HUES6 (cell line): Measurements from ENCODE around the gene SERPINI2.
A peak's percentile ranks its signal among the peaks of the same experiment; 100 is the strongest.

Source experiments
- H3K27ac ChIP-seq: 2 replicates; pipeline ENCODE4 v1.7.0; 2013; ENCODE audit warnings: low read depth, mild to moderate bottlenecking, low read length, inconsistent platforms
- H3K27me3 ChIP-seq: 2 replicates; pipeline ENCODE4 v1.6.1; 2013; ENCODE audit warnings: low read length; ENCODE audit not compliant: control insufficient read depth, insufficient read depth
- H3K36me3 ChIP-seq: 2 replicates; pipeline ENCODE4 v1.6.1; 2013; ENCODE audit warnings: low read length; ENCODE audit not compliant: control insufficient read depth, insufficient read depth
- H3K4me1 ChIP-seq: 2 replicates; pipeline ENCODE4 v1.6.1; 2013; ENCODE audit warnings: low read length; ENCODE audit not compliant: control insufficient read depth, insufficient read depth
- H3K4me3 ChIP-seq: 2 replicates; pipeline ENCODE4 v1.5.1; 2013; ENCODE audit warnings: low read depth, low read length
- H3K9ac ChIP-seq: one replicate; pipeline ENCODE4 v1.6.1; 2013; ENCODE audit warnings: mild to moderate bottlenecking, low read length
- H3K9me3 ChIP-seq: 2 replicates; pipeline ENCODE4 v1.6.1; 2013; ENCODE audit warnings: low read depth, low read length; ENCODE audit not compliant: control insufficient read depth, insufficient read depth

The SERPINI2 gene

DNA sequence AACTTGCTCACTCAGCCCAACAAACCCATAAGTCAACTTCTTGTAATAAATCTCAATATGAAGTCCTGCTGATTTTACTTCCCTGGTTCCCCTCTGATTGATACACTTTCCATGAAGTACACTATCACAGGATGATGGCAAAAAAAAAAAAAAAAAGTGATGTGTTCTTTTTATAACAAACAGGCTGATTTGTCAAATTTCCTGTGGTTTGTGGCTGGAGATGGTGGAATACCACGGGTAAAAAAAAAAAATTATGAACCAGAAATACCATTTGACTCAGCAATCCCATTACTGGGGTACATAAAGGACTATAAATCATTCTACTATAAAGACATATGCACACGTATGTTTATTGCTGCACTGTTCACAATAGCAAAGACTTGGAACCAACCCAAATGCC lies 10.7 kb upstream of the SERPINI2 start:
- Histone ChIP-seq H3K27me3 (no peaks in the 10 kb centered on the region), H3K36me3 (no peaks in the 10 kb centered on the region), H3K4me1 (no peaks in the 10 kb centered on the region), H3K27ac (no peak overlapping the region), H3K9ac (no peak overlapping the region), H3K9me3 (peaks cover 2% of the 10 kb centered on the region; the same call in 1 of the 2 replicates), H3K4me3 (no peak overlapping the region)

- Histone ChIP-seq H3K9me3 (peaks cover 2% of the 10 kb centered on the region; the same call in 1 of the 2 replicates), H3K4me3 (no peak overlapping the region), H3K9ac (no peak overlapping the region), H3K36me3 (no peaks in the 10 kb centered on the region), H3K4me1 (no peaks in the 10 kb centered on the region), H3K27ac (no peak overlapping the region), H3K27me3 (no peaks in the 10 kb centered on the region)
Observed at GRCh38 chr3:167483708-167484475, 10.1 kb upstream of the SERPINI2 start.

DNA sequence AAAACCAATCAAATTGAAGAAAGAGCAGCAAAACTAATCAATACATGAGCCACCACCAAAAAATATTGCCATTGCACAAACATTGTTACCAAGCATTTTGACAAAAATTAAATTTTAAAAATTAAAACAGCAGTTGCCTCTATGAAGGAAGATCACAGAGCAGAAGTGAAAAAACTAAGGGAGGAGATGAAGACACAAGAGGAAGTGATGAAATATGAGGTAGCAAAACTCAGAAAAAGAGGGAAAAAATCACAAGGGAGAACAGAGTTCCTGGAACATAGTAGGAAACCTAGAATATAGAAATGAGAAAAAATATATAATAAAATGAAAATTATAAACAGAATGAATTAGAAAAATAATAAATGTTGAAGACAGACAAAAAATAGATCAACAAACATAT lies 7.3 kb upstream of the SERPINI2 start:
- 0 out of 2 replicates have a peak, but pooled peaks cover 1% of the 10 kb centered on the region for H3K9me3 ChIP-seq
- H3K27me3 ChIP-seq = no peaks in the 10 kb centered on the region
- H3K4me3 ChIP-seq = no peak overlapping the region
- no peak overlapping the region for H3K27ac ChIP-seq
- no peak overlapping the region for H3K9ac ChIP-seq
- no peaks in the 10 kb centered on the region for H3K36me3 ChIP-seq
- no peaks in the 10 kb centered on the region for H3K4me1 ChIP-seq

- Histone ChIP-seq H3K36me3 (no peaks in the 10 kb centered on the region), H3K27me3 (no peaks in the 10 kb centered on the region), H3K9me3 (no peaks in the 10 kb centered on the region), H3K27ac (no peak overlapping the region), H3K4me3 (no peak overlapping the region), H3K9ac (no peak overlapping the region), H3K4me1 (no peaks in the 10 kb centered on the region)
Observed at GRCh38 chr3:167480748-167481147, 6.9 kb upstream of the SERPINI2 start.

GRCh38 chr3:167469381-167469780 lies 4.5 kb downstream of the SERPINI2 start:
- Histone ChIP-seq H3K9ac (no peak overlapping the region), H3K9me3 (no peaks in the 10 kb centered on the region), H3K27ac (no peak overlapping the region), H3K4me1 (no peaks in the 10 kb centered on the region; the same call in 1 of the 2 replicates), H3K27me3 (no peaks in the 10 kb centered on the region), H3K4me3 (no peak overlapping the region), H3K36me3 (no peaks in the 10 kb centered on the region)

- H3K9ac ChIP-seq = no peak overlapping the region
- H3K27me3 ChIP-seq = no peaks in the 10 kb centered on the region
- H3K36me3 ChIP-seq = no peaks in the 10 kb centered on the region
- H3K4me3 ChIP-seq = no peak overlapping the region
- no peak overlapping the region for H3K27ac ChIP-seq
- no peaks in the 10 kb centered on the region for H3K9me3 ChIP-seq
- no peaks in the 10 kb centered on the region; the same call in 1 of the 2 replicates for H3K4me1 ChIP-seq
Observed at GRCh38 chr3:167467848-167468611, 5.8 kb downstream of the SERPINI2 start.

DNA sequence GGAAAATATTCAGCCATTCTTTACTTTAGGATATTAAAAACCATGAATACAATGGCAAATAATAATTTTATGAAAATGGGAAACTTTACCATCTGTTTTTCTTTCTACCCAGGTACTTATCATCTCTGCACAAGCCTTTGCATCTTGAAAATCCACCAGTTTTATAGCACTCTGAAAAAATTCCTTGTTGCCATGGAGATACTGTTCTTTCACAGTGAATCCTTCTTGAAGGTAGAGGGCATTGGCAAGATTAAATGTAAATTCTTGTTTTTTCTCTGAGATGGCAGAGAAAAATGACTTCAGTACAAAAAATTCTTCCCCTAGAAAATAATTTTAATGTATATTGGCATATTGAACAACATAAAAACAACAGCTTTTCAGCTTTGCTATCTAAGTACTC lies 6.9 kb downstream of the SERPINI2 start:
- H3K9ac ChIP-seq = no peak overlapping the region
- no peaks in the 10 kb centered on the region; the same call in 1 of the 2 replicates for H3K4me1 ChIP-seq
- H3K27ac ChIP-seq = no peak overlapping the region
- no peaks in the 10 kb centered on the region for H3K9me3 ChIP-seq
- no peaks in the 10 kb centered on the region for H3K27me3 ChIP-seq
- H3K36me3 ChIP-seq = no peaks in the 10 kb centered on the region
- H3K4me3 ChIP-seq = no peak overlapping the region

GRCh38 chr3:167456157-167456799 lies 17.6 kb downstream of the SERPINI2 start:
- Histone ChIP-seq H3K4me1 (peaks cover 30% of the 10 kb centered on the region; the same call in 1 of the 2 replicates), H3K4me3 (no peak overlapping the region)

GRCh38 chr3:167453815-167454214 lies 20.0 kb downstream of the SERPINI2 start:
- peaks cover 25% of the 10 kb centered on the region; the same call in 1 of the 2 replicates for H3K4me1 ChIP-seq
- peaks cover 2% of the 10 kb centered on the region; the same call in 1 of the 2 replicates for H3K36me3 ChIP-seq
- H3K9ac ChIP-seq = no peak overlapping the region
- H3K27me3 ChIP-seq = no peaks in the 10 kb centered on the region
- H3K9me3 ChIP-seq = no peaks in the 10 kb centered on the region
- peak overlapping the region; percentile 50; the same call in 1 of the 2 replicates for H3K27ac ChIP-seq
- no peak overlapping the region for H3K4me3 ChIP-seq

More at GRCh38 chr3:167456157-167456799, 17.6 kb downstream of the SERPINI2 start:
- Histone ChIP-seq H3K27ac (no peak overlapping the region), H3K9ac (no peak overlapping the region), H3K36me3 (no peaks in the 10 kb centered on the region), H3K9me3 (no peaks in the 10 kb centered on the region), H3K27me3 (no peaks in the 10 kb centered on the region)

- H3K4me1 ChIP-seq = peaks cover 25% of the 10 kb centered on the region; the same call in 1 of the 2 replicates
- no peak overlapping the region for H3K4me3 ChIP-seq
- H3K36me3 ChIP-seq = peaks cover 2% of the 10 kb centered on the region; the same call in 1 of the 2 replicates
- no peaks in the 10 kb centered on the region for H3K27me3 ChIP-seq
- no peak overlapping the region for H3K27ac ChIP-seq
- no peaks in the 10 kb centered on the region for H3K9me3 ChIP-seq
- no peak overlapping the region for H3K9ac ChIP-seq
Observed at GRCh38 chr3:167451282-167451681, 22.6 kb downstream of the SERPINI2 start.
